H9 (cell line): ENCODE measurements around the gene TMEM200A. TPM values are rescaled to one million over a fixed set of nuclear protein-coding genes. Genes with fewer than 3 reads are reported as not detected.

ENCODE experiments used
- DNase-seq: peaks from one replicate; pipeline ENCODE4 v3.0.0-alpha.2; 2017
- H2AFZ ChIP-seq: one replicate; pipeline ENCODE4 v1.6.1; 2013; ENCODE audit warnings: mild to moderate bottlenecking, low read length, control low read depth, moderate library complexity
- H2AK5ac ChIP-seq: 2 replicates; pipeline ENCODE4 v1.6.1; 2013; ENCODE audit warnings: low read length, control low read depth, mixed read lengths; ENCODE audit not compliant: insufficient read length
- H2BK120ac ChIP-seq: one replicate; pipeline ENCODE4 v1.6.1; 2013; ENCODE audit warnings: low read depth, mild to moderate bottlenecking, low read length, control low read depth, inconsistent platforms; ENCODE audit not compliant: poor library complexity, severe bottlenecking
- H2BK12ac ChIP-seq: 2 replicates; pipeline ENCODE4 v1.6.1; 2013; ENCODE audit warnings: low read length, control low read depth, mixed read lengths, low read depth; ENCODE audit not compliant: insufficient read length
- H2BK15ac ChIP-seq: 2 replicates; pipeline ENCODE4 v1.6.1; 2013; ENCODE audit warnings: low read depth, low read length, control low read depth
- H2BK20ac ChIP-seq: one replicate; pipeline ENCODE4 v1.6.1; 2013; ENCODE audit warnings: low read depth, mild to moderate bottlenecking, low read length, control low read depth, inconsistent platforms; ENCODE audit not compliant: poor library complexity, severe bottlenecking
- H2BK5ac ChIP-seq: 2 replicates; pipeline ENCODE4 v1.6.1; 2013; ENCODE audit warnings: low read length, control low read depth, mixed read lengths; ENCODE audit not compliant: insufficient read length
- H3K14ac ChIP-seq: 2 replicates; pipeline ENCODE4 v1.6.1; 2013; ENCODE audit warnings: low read length, control low read depth; ENCODE audit not compliant: insufficient read depth
- H3K18ac ChIP-seq: 2 replicates; pipeline ENCODE4 v1.6.1; 2013; ENCODE audit warnings: low read depth, mild to moderate bottlenecking, mixed read lengths, low read length, control low read depth; ENCODE audit not compliant: insufficient read length
- H3K23ac ChIP-seq: 2 replicates; pipeline ENCODE4 v1.6.1; 2013; ENCODE audit warnings: low read length, control low read depth, mixed read lengths, low read depth; ENCODE audit not compliant: insufficient read length
- H3K23me2 ChIP-seq: 2 replicates; pipeline ENCODE4 v1.6.1; 2013; ENCODE audit warnings: low read depth, mild to moderate bottlenecking, mixed read lengths, low read length, control low read depth; ENCODE audit not compliant: insufficient read length, poor library complexity, severe bottlenecking
- H3K27ac ChIP-seq: 2 replicates; pipeline ENCODE4 v1.5.1; 2013; ENCODE audit warnings: low read length, control low read depth, mixed read lengths, low read depth; ENCODE audit not compliant: insufficient read length
- H3K27me3 ChIP-seq: 2 replicates; pipeline ENCODE4 v1.6.1; 2013; ENCODE audit warnings: low read length, control low read depth, inconsistent platforms; ENCODE audit not compliant: insufficient read depth
- H3K4ac ChIP-seq: 2 replicates; pipeline ENCODE4 v1.6.1; 2013; ENCODE audit warnings: low read depth, mild to moderate bottlenecking, control low read depth, inconsistent platforms, low read length, moderate library complexity
- H3K4me1 ChIP-seq: 2 replicates; pipeline ENCODE4 v1.6.1; 2013; ENCODE audit warnings: low read length, control low read depth, inconsistent platforms; ENCODE audit not compliant: insufficient read depth
- H3K4me2 ChIP-seq: 2 replicates; pipeline ENCODE4 v1.6.1; 2013; ENCODE audit warnings: low read length, control low read depth, mixed read lengths; ENCODE audit not compliant: insufficient read length, insufficient read depth
- H3K56ac ChIP-seq: 2 replicates; pipeline ENCODE4 v1.6.1; 2013; ENCODE audit warnings: low read depth, mild to moderate bottlenecking, mixed read lengths, low read length, control low read depth; ENCODE audit not compliant: insufficient read length
- H3K79me1 ChIP-seq: 2 replicates; pipeline ENCODE4 v1.6.1; 2013; ENCODE audit warnings: low read depth, mild to moderate bottlenecking, moderate library complexity, low read length, control low read depth, inconsistent platforms; ENCODE audit not compliant: insufficient read depth, poor library complexity, severe bottlenecking
- H3K79me2 ChIP-seq: 2 replicates; pipeline ENCODE4 v1.6.1; 2013; ENCODE audit warnings: low read length, control low read depth, inconsistent platforms; ENCODE audit not compliant: insufficient read depth
- H3K9ac ChIP-seq: 2 replicates; pipeline ENCODE4 v1.6.1; 2013; ENCODE audit warnings: low read length, control low read depth, mixed read lengths; ENCODE audit not compliant: insufficient read length; ENCODE audit errors: extremely low read depth
- H3K9me3 ChIP-seq: one replicate; pipeline ENCODE4 v1.6.1; 2013; ENCODE audit warnings: low read depth, low read length, inconsistent platforms; ENCODE audit not compliant: control insufficient read depth
- H3T11ph ChIP-seq: one replicate; pipeline ENCODE4 v1.6.1; 2013; ENCODE audit warnings: mild to moderate bottlenecking, low read length, control low read depth, inconsistent platforms
- H4K20me1 ChIP-seq: one replicate; pipeline ENCODE4 v1.6.1; 2013; ENCODE audit not compliant: control insufficient read depth, insufficient read length, insufficient read depth
- H4K5ac ChIP-seq: 2 replicates; pipeline ENCODE4 v1.6.1; 2013; ENCODE audit warnings: low read depth, mild to moderate bottlenecking, mixed read lengths, low read length, control low read depth; ENCODE audit not compliant: insufficient read length
- H4K8ac ChIP-seq: replicated peaks from 2 replicates; pipeline ENCODE4 v1.6.1; 2013; ENCODE audit warnings: low read length, control low read depth, mixed read lengths, low read depth; ENCODE audit not compliant: insufficient read length
- H4K91ac ChIP-seq: 2 replicates; pipeline ENCODE4 v1.6.1; 2013; ENCODE audit warnings: low read depth, mild to moderate bottlenecking, moderate library complexity, mixed read lengths, low read length, control low read depth; ENCODE audit not compliant: insufficient read length
- H3K27ac Mint-ChIP-seq, 3 experiments: 2 replicates in 2 of 3; 3 replicates in 1 of 3; pipeline ENCODE4 v1.8.0; 2020 to 2021; ENCODE audit warnings: mixed read lengths in 3 of 3, mild to moderate bottlenecking in 1 of 3, moderate library complexity in 1 of 3
- H3K27me3 Mint-ChIP-seq: 2 replicates; pipeline ENCODE4 v1.8.0; 2021; ENCODE audit warnings: low read depth, mild to moderate bottlenecking, moderate library complexity, mixed read lengths
- H3K36me3 Mint-ChIP-seq, 3 experiments: 2 replicates in 2 of 3; 3 replicates in 1 of 3; pipeline ENCODE4 v1.8.0; 2020 to 2021; ENCODE audit warnings: low read depth in 3 of 3, mixed read lengths in 3 of 3; ENCODE audit not compliant: insufficient read depth in 1 of 3
- H3K4me1 Mint-ChIP-seq, 2 experiments: 2 replicates each; pipeline ENCODE4 v1.8.0; 2020; ENCODE audit warnings: mixed read lengths in 2 of 2
- H3K4me3 Mint-ChIP-seq, 2 experiments: 2 replicates in 1 of 2; 3 replicates in 1 of 2; pipeline ENCODE4 v1.8.0; 2020 to 2021; ENCODE audit warnings: mild to moderate bottlenecking in 2 of 2, mixed read lengths in 2 of 2, moderate library complexity in 1 of 2
- H3K9me3 Mint-ChIP-seq, 2 experiments: 2 replicates in 1 of 2; 3 replicates in 1 of 2; pipeline ENCODE4 v1.8.0; 2020; ENCODE audit warnings: mild to moderate bottlenecking in 2 of 2, mixed read lengths in 2 of 2, moderate library complexity in 1 of 2
- WGBS: extraction: QIAGEN DNeasy Blood & Tissue Kit; methylation state at CpG from one replicate; pipeline ENCODE4 v1.1.7; 2013; ENCODE audit warnings: missing lambda C conversion rate, low lambda C conversion rate, mixed read lengths; ENCODE audit not compliant: insufficient read length; ENCODE audit errors: extremely low coverage; 5-methylcytosine and 5-hydroxymethylcytosine counted together
- total RNA-seq: library from RNA; stranded (reverse); gene quantifications from 2 replicates; pipeline ENCODE4 v1.2.1, GENCODE V29; 2021
- TF ChIP-seq, protein P1 (sequence below): fragments of 200-600 bp; sonication (generic); conservative IDR thresholded peaks from 3 replicates; pipeline ENCODE4 v1.8.0; 2021; ENCODE audit warnings: antibody characterized with exemption, mild to moderate bottlenecking

Gene TMEM200A
- total RNA-seq, 1 experiment from 2014 or later, result 6.1 TPM

DNA sequence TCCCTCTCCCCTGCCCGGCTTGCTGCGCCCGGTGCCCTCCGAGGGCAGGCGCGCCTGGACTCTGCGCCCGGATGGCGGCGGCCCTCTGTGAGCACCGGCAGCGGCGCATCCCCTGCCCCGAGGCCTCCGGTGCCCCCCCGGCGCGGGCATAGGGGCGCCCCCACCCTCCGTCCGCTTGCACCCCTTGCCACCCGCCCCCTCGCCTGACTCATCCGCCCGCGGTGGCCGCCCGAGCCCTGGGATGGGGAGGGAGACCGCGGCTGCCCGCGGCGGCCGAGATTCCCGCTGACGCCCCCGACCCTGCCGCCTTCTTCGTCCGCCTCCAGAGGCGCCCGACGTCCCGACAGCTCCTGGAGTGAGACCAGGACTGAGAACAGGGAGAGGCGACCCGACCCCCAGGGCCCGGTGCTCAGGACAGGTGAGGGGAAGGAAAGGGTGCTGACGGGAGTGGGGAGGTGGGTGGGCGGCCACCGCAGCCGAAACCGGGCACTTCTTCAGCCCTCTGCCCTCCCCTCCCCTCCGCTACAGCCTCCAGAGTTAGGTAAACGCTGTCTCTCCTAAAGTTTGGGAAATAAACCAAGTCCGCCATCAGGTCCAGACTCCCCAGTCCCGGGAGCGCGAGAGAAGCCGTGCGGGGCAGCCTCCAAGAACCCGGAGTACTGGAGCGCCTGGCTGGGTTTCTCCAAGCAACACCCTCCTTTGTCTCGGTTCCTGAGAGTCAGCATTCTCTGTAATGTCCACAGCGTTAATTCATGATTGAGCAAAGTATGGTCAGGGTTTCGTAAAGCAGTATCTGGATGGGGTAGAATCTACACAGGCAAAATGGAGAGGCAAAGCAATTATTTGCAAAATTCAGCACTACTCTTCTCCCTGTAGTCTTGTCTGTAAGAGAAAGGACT, 539 bp downstream of the TMEM200A start:
- Histone ChIP-seq H2BK20ac (no peak overlapping the region), H3K4me1 (peaks cover 5% of the 10 kb centered on the region; the same call in 1 of the 2 replicates), H3K14ac (peak overlapping the region; percentile 81; the same call in 1 of the 2 replicates), H3K56ac (no peak overlapping the region), H3K23ac (no peak overlapping the region), H4K20me1 (no peaks in the 10 kb centered on the region), H2BK12ac (no peak overlapping the region), H3K27ac (no peak overlapping the region), H2BK15ac (no peak overlapping the region), H2BK5ac (no peak overlapping the region), H3K79me2 (no peaks in the 10 kb centered on the region; the same call in 1 of the 2 replicates), H4K5ac (no peak overlapping the region), H3K9ac (peak overlapping the region; percentile 85), H3K27me3 (no peaks in the 10 kb centered on the region), H3K9me3 (no peaks in the 10 kb centered on the region), H3K4ac (no peak overlapping the region), H3K23me2 (peaks cover 10% of the 10 kb centered on the region), H4K8ac (no peak overlapping the region), H2AFZ (no peak overlapping the region), H3K79me1 (peaks cover 2% of the 10 kb centered on the region), H2BK120ac (no peak overlapping the region), H3K4me2 (peak overlapping the region; percentile 96), H3K18ac (peak overlapping the region; percentile 56), H4K91ac (no peak overlapping the region), H2AK5ac (no peak overlapping the region), H3T11ph (no peak overlapping the region)
- DNase-seq, result peak; percentile 63
- no CpG with 5 or more reads among the region's 65 CpGs for WGBS
- H3K4me3 Mint-ChIP-seq, result peak overlapping the region; percentile 73 to 90
- TF ChIP-seq, protein P1, sequence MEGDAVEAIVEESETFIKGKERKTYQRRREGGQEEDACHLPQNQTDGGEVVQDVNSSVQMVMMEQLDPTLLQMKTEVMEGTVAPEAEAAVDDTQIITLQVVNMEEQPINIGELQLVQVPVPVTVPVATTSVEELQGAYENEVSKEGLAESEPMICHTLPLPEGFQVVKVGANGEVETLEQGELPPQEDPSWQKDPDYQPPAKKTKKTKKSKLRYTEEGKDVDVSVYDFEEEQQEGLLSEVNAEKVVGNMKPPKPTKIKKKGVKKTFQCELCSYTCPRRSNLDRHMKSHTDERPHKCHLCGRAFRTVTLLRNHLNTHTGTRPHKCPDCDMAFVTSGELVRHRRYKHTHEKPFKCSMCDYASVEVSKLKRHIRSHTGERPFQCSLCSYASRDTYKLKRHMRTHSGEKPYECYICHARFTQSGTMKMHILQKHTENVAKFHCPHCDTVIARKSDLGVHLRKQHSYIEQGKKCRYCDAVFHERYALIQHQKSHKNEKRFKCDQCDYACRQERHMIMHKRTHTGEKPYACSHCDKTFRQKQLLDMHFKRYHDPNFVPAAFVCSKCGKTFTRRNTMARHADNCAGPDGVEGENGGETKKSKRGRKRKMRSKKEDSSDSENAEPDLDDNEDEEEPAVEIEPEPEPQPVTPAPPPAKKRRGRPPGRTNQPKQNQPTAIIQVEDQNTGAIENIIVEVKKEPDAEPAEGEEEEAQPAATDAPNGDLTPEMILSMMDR, result peak; percentile 46
- H3K36me3 Mint-ChIP-seq, result 0 out of 7 replicates have a peak, but pooled peaks cover 0 to 1% (median 0%) of the 10 kb centered on the region in 3 experiments
- H3K27me3 Mint-ChIP-seq, result peaks cover 11% of the 10 kb centered on the region
- H3K4me1 Mint-ChIP-seq, result peaks cover 32 to 34% of the 10 kb centered on the region in 2 experiments
- H3K9me3 Mint-ChIP-seq, result no peaks in the 10 kb centered on the region; a peak in 1 of 5 replicates
- no peak overlapping the region; a peak in 1 of 7 replicates for H3K27ac Mint-ChIP-seq
